ENCODE data around the gene HOXD9.

Gene HOXD9

GRCh38 chr2:176140513-176141317, 18.2 kb downstream of the HOXD9 start:
- peak; percentile 51 for TF ChIP-seq FOXP2 (optimal IDR thresholded peaks at IDR 0.05; ENCODE audit: borderline replicate concordance, extremely low read depth, extremely low read length, insufficient read depth)
- no peak for TF ChIP-seq POLR2AphosphoS5 (IDR thresholded peaks at IDR 0.05; ENCODE audit: low read depth, low read length)

- no peak for TF ChIP-seq TAF1 (IDR thresholded peaks at IDR 0.05; ENCODE audit: borderline replicate concordance, insufficient read depth, low read length)
- no peak for TF ChIP-seq POLR2AphosphoS5 (IDR thresholded peaks at IDR 0.05; ENCODE audit: low read depth, low read length)
- no peak for TF ChIP-seq SIN3A (IDR thresholded peaks at IDR 0.05; ENCODE audit: borderline replicate concordance, insufficient read depth, low read length)
- TF ChIP-seq FOXP2 (optimal IDR thresholded peaks at IDR 0.05; ENCODE audit: borderline replicate concordance, extremely low read depth, extremely low read length, insufficient read depth) = no peak
- TF ChIP-seq, protein P1, sequence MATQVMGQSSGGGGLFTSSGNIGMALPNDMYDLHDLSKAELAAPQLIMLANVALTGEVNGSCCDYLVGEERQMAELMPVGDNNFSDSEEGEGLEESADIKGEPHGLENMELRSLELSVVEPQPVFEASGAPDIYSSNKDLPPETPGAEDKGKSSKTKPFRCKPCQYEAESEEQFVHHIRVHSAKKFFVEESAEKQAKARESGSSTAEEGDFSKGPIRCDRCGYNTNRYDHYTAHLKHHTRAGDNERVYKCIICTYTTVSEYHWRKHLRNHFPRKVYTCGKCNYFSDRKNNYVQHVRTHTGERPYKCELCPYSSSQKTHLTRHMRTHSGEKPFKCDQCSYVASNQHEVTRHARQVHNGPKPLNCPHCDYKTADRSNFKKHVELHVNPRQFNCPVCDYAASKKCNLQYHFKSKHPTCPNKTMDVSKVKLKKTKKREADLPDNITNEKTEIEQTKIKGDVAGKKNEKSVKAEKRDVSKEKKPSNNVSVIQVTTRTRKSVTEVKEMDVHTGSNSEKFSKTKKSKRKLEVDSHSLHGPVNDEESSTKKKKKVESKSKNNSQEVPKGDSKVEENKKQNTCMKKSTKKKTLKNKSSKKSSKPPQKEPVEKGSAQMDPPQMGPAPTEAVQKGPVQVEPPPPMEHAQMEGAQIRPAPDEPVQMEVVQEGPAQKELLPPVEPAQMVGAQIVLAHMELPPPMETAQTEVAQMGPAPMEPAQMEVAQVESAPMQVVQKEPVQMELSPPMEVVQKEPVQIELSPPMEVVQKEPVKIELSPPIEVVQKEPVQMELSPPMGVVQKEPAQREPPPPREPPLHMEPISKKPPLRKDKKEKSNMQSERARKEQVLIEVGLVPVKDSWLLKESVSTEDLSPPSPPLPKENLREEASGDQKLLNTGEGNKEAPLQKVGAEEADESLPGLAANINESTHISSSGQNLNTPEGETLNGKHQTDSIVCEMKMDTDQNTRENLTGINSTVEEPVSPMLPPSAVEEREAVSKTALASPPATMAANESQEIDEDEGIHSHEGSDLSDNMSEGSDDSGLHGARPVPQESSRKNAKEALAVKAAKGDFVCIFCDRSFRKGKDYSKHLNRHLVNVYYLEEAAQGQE (IDR thresholded peaks at IDR 0.05; ENCODE audit: insufficient read depth in 1 of 2, low read depth in 2 of 2, low read length in 2 of 2) = no peak
These were observed 19.8 kb downstream of the HOXD9 start for GRCh38 chr2:176142281-176142680.

- TF ChIP-seq TAF1 (IDR thresholded peaks at IDR 0.05; ENCODE audit: borderline replicate concordance, insufficient read depth, low read length) (no peak), FOXP2 (optimal IDR thresholded peaks at IDR 0.05; ENCODE audit: borderline replicate concordance, extremely low read depth, extremely low read length, insufficient read depth) (no peak), POLR2AphosphoS5 (IDR thresholded peaks at IDR 0.05; ENCODE audit: low read depth, low read length) (no peak), SIN3A (IDR thresholded peaks at IDR 0.05; ENCODE audit: borderline replicate concordance, insufficient read depth, low read length) (no peak)
- TF ChIP-seq, protein P1 (IDR thresholded peaks at IDR 0.05; ENCODE audit: insufficient read depth in 1 of 2, low read depth in 2 of 2, low read length in 2 of 2) = no peak
These were observed 22.8 kb downstream of the HOXD9 start for GRCh38 chr2:176145085-176145969.

GRCh38 chr2:176146101-176146500, 23.6 kb downstream of the HOXD9 start:
- TF ChIP-seq, protein P1 (IDR thresholded peaks at IDR 0.05; ENCODE audit: insufficient read depth in 1 of 2, low read depth in 2 of 2, low read length in 2 of 2) = no peak
- TF ChIP-seq TAF1 (IDR thresholded peaks at IDR 0.05; ENCODE audit: borderline replicate concordance, insufficient read depth, low read length) = no peak
- TF ChIP-seq FOXP2 (optimal IDR thresholded peaks at IDR 0.05; ENCODE audit: borderline replicate concordance, extremely low read depth, extremely low read length, insufficient read depth) = no peak
- no peak for TF ChIP-seq POLR2AphosphoS5 (IDR thresholded peaks at IDR 0.05; ENCODE audit: low read depth, low read length)
- no peak for TF ChIP-seq SIN3A (IDR thresholded peaks at IDR 0.05; ENCODE audit: borderline replicate concordance, insufficient read depth, low read length)

- TF ChIP-seq, protein P1 (IDR thresholded peaks at IDR 0.05; ENCODE audit: insufficient read depth in 1 of 2, low read depth in 2 of 2, low read length in 2 of 2) = no peak
- no peak for TF ChIP-seq SIN3A (IDR thresholded peaks at IDR 0.05; ENCODE audit: borderline replicate concordance, insufficient read depth, low read length)
- TF ChIP-seq FOXP2 (optimal IDR thresholded peaks at IDR 0.05; ENCODE audit: borderline replicate concordance, extremely low read depth, extremely low read length, insufficient read depth) = no peak
- no peak for TF ChIP-seq TAF1 (IDR thresholded peaks at IDR 0.05; ENCODE audit: borderline replicate concordance, insufficient read depth, low read length)
- no peak for TF ChIP-seq POLR2AphosphoS5 (IDR thresholded peaks at IDR 0.05; ENCODE audit: low read depth, low read length)
These were observed 24.1 kb downstream of the HOXD9 start for GRCh38 chr2:176146645-176147044.

Data from PFSK-1 (cell line).